Activated CD8-positive, alpha-beta T cell treated with anti-CD3 and anti-CD28 coated beads for 36 hours (primary cell): ENCODE results near the gene CYP2F1. TPM values are rescaled to one million over a fixed set of nuclear protein-coding genes. Genes with fewer than 3 reads are reported as not detected.
"Not testable (repeated sequence)": the region's sequence is repeated elsewhere in the genome, so short reads cannot be mapped to it uniquely, and the experiment has no call there.

Experiments
- ATAC-seq: fragments of 200-7000 bp; cut with Tn5 transposase; one replicate; pipeline ENCODE4 v1.10.0; 2021; ENCODE audit warnings: mild to moderate bottlenecking, moderate library complexity
- CTCF ChIA-PET: fragments of 350-600 bp; sonication (Branson Sonifier 250); formaldehyde crosslinking; loops from one replicate; lab custom pipeline; 2021; ENCODE audit warnings: antibody characterized with exemption; lab: Charles Lee
- POLR2A ChIA-PET: fragments of 350-600 bp; sonication (Branson Sonifier 250); formaldehyde crosslinking; loops from one replicate; lab custom pipeline; 2021; ENCODE audit warnings: antibody characterized with exemption; lab: Charles Lee
- DNase-seq: peaks from one replicate; pipeline ENCODE4 v3.0.0-alpha.2; 2020
- H3K27ac Mint-ChIP-seq: one replicate; pipeline ENCODE4 v1.8.0; 2021; ENCODE audit warnings: mild to moderate bottlenecking, mixed read lengths
- H3K27me3 Mint-ChIP-seq: one replicate; pipeline ENCODE4 v1.8.0; 2021; ENCODE audit warnings: mixed read lengths
- H3K36me3 Mint-ChIP-seq: one replicate; pipeline ENCODE4 v1.8.0; 2021; ENCODE audit warnings: low read depth, mixed read lengths
- H3K4me1 Mint-ChIP-seq: one replicate; pipeline ENCODE4 v1.8.0; 2021; ENCODE audit warnings: low read depth, mixed read lengths
- H3K4me3 Mint-ChIP-seq: one replicate; pipeline ENCODE4 v1.8.0; 2021; ENCODE audit warnings: mild to moderate bottlenecking, moderate library complexity, mixed read lengths
- H3K9me3 Mint-ChIP-seq: one replicate; pipeline ENCODE4 v1.8.0; 2021; ENCODE audit warnings: mixed read lengths
- intact Hi-C: fragments of 100-400 bp; cut with micrococcal nuclease; formaldehyde crosslinking; loops from one replicate; pipeline ENCODE4 v1.10.0; 2022
- total RNA-seq, 2 experiments: library from RNA; stranded (reverse); gene quantifications; one replicate each; pipeline ENCODE4 v1.2.3, GENCODE V29; 2021
- TF ChIP-seq, protein P1 (sequence below): fragments of 200-600 bp; IDR thresholded peaks from one replicate; pipeline ENCODE4 v1.8.0; 2022; ENCODE audit warnings: antibody characterized with exemption, mild to moderate bottlenecking

Gene CYP2F1
- total RNA-seq, 2 experiments from 2014 or later, result not detected

DNA sequence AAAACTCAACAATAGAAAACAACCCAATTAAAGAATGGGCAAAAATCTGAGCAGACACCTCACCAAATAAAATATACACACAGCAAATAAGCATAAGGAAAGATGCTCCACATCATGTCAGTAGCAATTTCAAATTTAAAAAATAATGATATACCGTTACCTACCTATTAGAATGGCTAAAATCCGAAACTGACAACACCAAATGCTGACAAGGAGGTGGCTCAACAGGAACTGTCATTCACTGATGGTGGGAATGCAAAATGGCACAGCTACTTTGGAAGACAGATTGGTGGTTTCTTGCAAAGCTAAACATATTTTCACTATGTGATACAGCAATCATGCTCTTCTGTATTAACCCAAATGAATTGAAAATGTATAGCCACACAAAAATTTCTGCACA, 16.9 kb upstream of the CYP2F1 start:
- Mint-ChIP-seq H3K27me3 (peaks cover 12% of the 10 kb centered on the region), H3K36me3 (peaks cover 7% of the 10 kb centered on the region), H3K4me3 (no peak overlapping the region), H3K9me3 (peaks cover 12% of the 10 kb centered on the region), H3K27ac (no peak overlapping the region), H3K4me1 (no peaks in the 10 kb centered on the region)
- intact Hi-C loops, result no loop called here
- ChIA-PET CTCF (interaction anchor here (1.3 to 1.7 kb wide), 3 partner anchors 14 to 549 kb away, joined by 3 to 4 read pairs (median 3); no protein-coding TSS in a partner anchor), POLR2A (no interaction called here)
- DNase-seq (no peak), ATAC-seq (no peak)
- TF ChIP-seq, protein P1, sequence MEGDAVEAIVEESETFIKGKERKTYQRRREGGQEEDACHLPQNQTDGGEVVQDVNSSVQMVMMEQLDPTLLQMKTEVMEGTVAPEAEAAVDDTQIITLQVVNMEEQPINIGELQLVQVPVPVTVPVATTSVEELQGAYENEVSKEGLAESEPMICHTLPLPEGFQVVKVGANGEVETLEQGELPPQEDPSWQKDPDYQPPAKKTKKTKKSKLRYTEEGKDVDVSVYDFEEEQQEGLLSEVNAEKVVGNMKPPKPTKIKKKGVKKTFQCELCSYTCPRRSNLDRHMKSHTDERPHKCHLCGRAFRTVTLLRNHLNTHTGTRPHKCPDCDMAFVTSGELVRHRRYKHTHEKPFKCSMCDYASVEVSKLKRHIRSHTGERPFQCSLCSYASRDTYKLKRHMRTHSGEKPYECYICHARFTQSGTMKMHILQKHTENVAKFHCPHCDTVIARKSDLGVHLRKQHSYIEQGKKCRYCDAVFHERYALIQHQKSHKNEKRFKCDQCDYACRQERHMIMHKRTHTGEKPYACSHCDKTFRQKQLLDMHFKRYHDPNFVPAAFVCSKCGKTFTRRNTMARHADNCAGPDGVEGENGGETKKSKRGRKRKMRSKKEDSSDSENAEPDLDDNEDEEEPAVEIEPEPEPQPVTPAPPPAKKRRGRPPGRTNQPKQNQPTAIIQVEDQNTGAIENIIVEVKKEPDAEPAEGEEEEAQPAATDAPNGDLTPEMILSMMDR, result no peak

DNA sequence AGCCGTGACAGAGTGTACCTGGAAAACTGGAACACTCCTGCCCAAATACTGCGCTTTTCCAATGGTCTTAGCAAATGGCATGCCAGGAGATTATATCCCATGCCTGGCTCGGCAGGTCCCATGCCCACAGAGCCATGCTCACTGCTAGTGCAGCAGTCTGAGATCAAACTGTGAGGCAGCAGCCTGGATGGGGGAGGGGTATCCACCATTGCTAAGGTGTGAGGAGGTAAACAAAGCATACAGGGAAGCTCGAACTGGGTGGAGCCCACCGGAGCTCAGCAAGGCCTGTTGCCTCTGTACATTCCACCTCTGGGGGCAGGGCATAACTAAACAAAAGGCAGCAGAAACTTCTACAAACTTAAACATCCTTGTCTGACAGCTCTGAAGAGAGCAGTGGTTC, 15.5 kb upstream of the CYP2F1 start:
- H3K4me1 Mint-ChIP-seq, result no peaks in the 10 kb centered on the region
- intact Hi-C loops, result no loop called here
- ChIA-PET POLR2A (no interaction called here), CTCF (no interaction called here)
- peaks cover 7% of the 10 kb centered on the region for H3K27me3 Mint-ChIP-seq
- H3K36me3 Mint-ChIP-seq, result peaks cover 9% of the 10 kb centered on the region
- ATAC-seq, result no peak
- H3K27ac Mint-ChIP-seq, result no peak overlapping the region
- H3K9me3 Mint-ChIP-seq, result peaks cover 15% of the 10 kb centered on the region
- H3K4me3 Mint-ChIP-seq, result no peak overlapping the region
- TF ChIP-seq, protein P1, result no peak
- no peak for DNase-seq

DNA sequence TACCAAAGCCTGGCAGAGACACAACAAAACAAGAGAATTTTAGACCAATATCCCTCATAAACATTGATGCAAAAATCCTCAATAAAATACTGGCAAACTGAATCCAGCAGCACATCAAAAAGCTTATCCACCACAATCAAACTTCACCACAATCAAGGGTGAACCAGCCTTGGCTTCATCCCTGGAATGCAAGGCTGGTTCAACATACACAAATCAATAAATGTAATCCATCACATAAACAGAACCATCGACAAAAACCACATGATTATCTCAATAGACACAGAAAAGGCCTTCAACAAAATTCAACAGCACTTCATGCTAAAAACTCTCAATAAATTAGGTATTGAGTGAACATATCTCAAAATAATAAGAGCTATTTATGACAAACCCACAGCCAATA, 12.0 kb upstream of the CYP2F1 start:
- intact Hi-C loops, H3K27me3 Mint-ChIP-seq, H3K4me3 Mint-ChIP-seq, CTCF ChIA-PET, DNase-seq, H3K4me1 Mint-ChIP-seq, ATAC-seq, H3K36me3 Mint-ChIP-seq, H3K27ac Mint-ChIP-seq, POLR2A ChIA-PET: not testable (repeated sequence)
- H3K9me3 Mint-ChIP-seq, result peaks cover 17% of the 10 kb centered on the region

DNA sequence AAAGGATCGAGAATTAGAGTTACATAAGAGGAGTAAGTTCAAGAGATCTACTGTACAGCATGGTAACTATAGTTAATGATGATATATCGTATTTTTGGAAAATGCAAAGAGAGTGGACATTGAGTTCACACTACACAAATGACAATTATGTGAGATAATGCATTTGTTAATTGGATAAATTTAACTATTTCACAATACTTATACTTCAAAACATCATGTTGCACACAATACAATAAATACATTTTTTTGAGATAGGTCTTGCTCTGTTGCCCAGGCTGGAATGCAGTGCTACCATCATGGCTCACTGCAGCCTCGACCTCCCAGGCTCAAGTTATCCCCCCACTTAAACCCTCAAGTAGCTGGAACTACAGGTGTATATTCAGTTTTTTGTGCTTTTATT, 8.1 kb upstream of the CYP2F1 start:
- ATAC-seq (no peak), DNase-seq (no peak)
- intact Hi-C loops, result no loop called here
- ChIA-PET CTCF (no interaction called here), POLR2A (no interaction called here)
- no peak overlapping the region for H3K27ac Mint-ChIP-seq
- H3K27me3 Mint-ChIP-seq, result peaks cover 3% of the 10 kb centered on the region
- TF ChIP-seq, protein P1, result no peak
- H3K36me3 Mint-ChIP-seq, result peaks cover 8% of the 10 kb centered on the region
- no peak overlapping the region for H3K4me3 Mint-ChIP-seq
- no peaks in the 10 kb centered on the region for H3K4me1 Mint-ChIP-seq
- peaks cover 15% of the 10 kb centered on the region for H3K9me3 Mint-ChIP-seq

DNA sequence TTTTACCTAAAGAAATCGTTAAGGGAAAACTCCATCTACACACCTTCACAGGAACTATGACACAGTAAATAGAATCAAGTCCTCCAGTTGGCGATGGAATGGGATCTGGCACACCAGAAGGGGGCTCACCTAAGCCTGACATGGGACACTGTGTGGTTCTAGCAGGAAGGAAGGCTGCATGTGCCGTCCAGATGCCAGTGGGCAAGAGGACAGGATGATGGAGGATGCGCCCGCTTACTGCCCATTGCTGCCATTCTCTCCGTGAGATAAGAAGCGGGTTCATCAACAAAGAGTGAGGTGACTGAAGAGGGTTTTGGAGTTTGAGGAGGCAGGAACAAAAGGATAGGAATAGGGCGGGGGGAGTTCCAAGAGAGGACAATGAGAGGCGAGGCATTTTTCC, 2.9 kb upstream of the CYP2F1 start:
- Mint-ChIP-seq H3K27ac (no peak overlapping the region), H3K27me3 (no peaks in the 10 kb centered on the region), H3K36me3 (no peaks in the 10 kb centered on the region), H3K9me3 (no peaks in the 10 kb centered on the region), H3K4me1 (no peaks in the 10 kb centered on the region), H3K4me3 (no peak overlapping the region)
- TF ChIP-seq, protein P1, result no peak
- ATAC-seq (no peak), DNase-seq (no peak)
- POLR2A ChIA-PET, result no interaction called here
- CTCF ChIA-PET, result no interaction called here
- intact Hi-C loops, result no loop called here
